HCT116 (cell line): ENCODE results near the gene ABHD2. TPM values are rescaled to one million over a fixed set of nuclear protein-coding genes. Genes with fewer than 3 reads are reported as not detected.
"Not testable (repeated sequence)": the region's sequence is repeated elsewhere in the genome, so short reads cannot be mapped to it uniquely, and the experiment has no call there.

ENCODE experiments used
- ATAC-seq: fragments of 200-7000 bp; cut with Tn5 transposase; 2 replicates; pipeline ENCODE4 v1.9.1; 2020; ENCODE audit warnings: mild to moderate bottlenecking, moderate library complexity
- BruUV-seq: library from RNA; stranded (reverse); fragments of 400-500 nt; replicated peaks from 2 replicates; lab custom pipeline; 2021; lab: Mats Ljungman, UMichigan
- CTCF ChIA-PET: fragments of 300-600 bp; sonication (Branson Sonifier 250); formaldehyde crosslinking; loops from one replicate; lab custom pipeline; 2021; ENCODE audit warnings: antibody characterized with exemption; lab: Charles Lee
- POLR2A ChIA-PET: fragments of 300-600, 350-600 bp; sonication (Branson Sonifier 250); formaldehyde crosslinking; loops from one replicate; lab custom pipeline; 2021; ENCODE audit warnings: antibody characterized with exemption; lab: Charles Lee
- RAD21 ChIA-PET, 2 experiments: fragments of 300-600 bp; sonication (Branson Sonifier 250); formaldehyde crosslinking; loops; one replicate each; lab custom pipeline; 2023; ENCODE audit warnings: low total read pairs in 2 of 2; ENCODE audit not compliant: uncharacterized antibody in 2 of 2, unreplicated experiment in 2 of 2, low non-redundant PET in 1 of 2; lab: Charles Lee
- DNase-seq: peaks from one replicate; pipeline ENCODE4 v3.0.0-alpha.2; 2010; ENCODE audit warnings: low read depth, low spot score
- H2AFZ ChIP-seq: fragments of 200-600 bp; shearing (Covaris generic), sonication (generic); 2 replicates; pipeline ENCODE4 v1.6.1; 2017; ENCODE audit warnings: low read depth, mixed run types, mixed read lengths, antibody characterized with exemption, low read length; ENCODE audit not compliant: poor library complexity, severe bottlenecking
- H3K27ac ChIP-seq: 2 replicates; pipeline ENCODE4 v1.5.1; 2012; ENCODE audit warnings: low read depth, low read length
- H3K27me3 ChIP-seq: fragments of 200-600 bp; sonication (generic); 2 replicates; pipeline ENCODE4 v1.6.1; 2016; ENCODE audit warnings: mixed run types, low read length, mixed read lengths; ENCODE audit not compliant: insufficient read depth
- H3K36me3 ChIP-seq, 2 experiments: fragments of 200-500 bp in 1 of 2; fragments of 200-600 bp in 1 of 2; sonication (Bioruptor generic) in 1 of 2; sonication (generic) in 1 of 2; 2 replicates each; pipeline versions ENCODE4 v1.5.1 to v1.6.1; 2014 to 2016; ENCODE audit warnings: low read length in 2 of 2, inconsistent platforms in 1 of 2, mixed read lengths in 1 of 2, mixed run types in 1 of 2; ENCODE audit not compliant: insufficient read depth in 2 of 2, control insufficient read depth in 1 of 2
- H3K4me1 ChIP-seq, 2 experiments: fragments of 200-600 bp in 1 of 2; sonication (generic) in 1 of 2; 2 replicates each; pipeline versions ENCODE4 v1.5.1 to v1.6.1; 2012 to 2017; ENCODE audit warnings: low read length in 2 of 2, inconsistent platforms in 1 of 2, mild to moderate bottlenecking in 1 of 2, mixed read lengths in 1 of 2, mixed run types in 1 of 2, moderate library complexity in 1 of 2; ENCODE audit not compliant: insufficient read depth in 2 of 2, control insufficient read depth in 1 of 2
- H3K4me2 ChIP-seq: fragments of 200-600 bp; sonication (generic); 2 replicates; pipeline ENCODE4 v1.6.1; 2017; ENCODE audit warnings: mixed run types, low read length, mixed read lengths
- H3K4me3 ChIP-seq, 2 experiments: fragments of 200-600 bp in 1 of 2; sonication (generic) in 1 of 2; replicated peaks in 1 of 2; 2 replicates each; pipeline ENCODE4 v1.5.1; 2011 to 2016; ENCODE audit warnings: low read length in 2 of 2, control low read depth in 1 of 2, low read depth in 1 of 2, mild to moderate bottlenecking in 1 of 2, mixed read lengths in 1 of 2, mixed run types in 1 of 2
- H3K79me2 ChIP-seq: fragments of 200-600 bp; sonication (generic); 2 replicates; pipeline ENCODE4 v1.6.1; 2017; ENCODE audit warnings: mild to moderate bottlenecking, mixed run types, low read length, moderate library complexity, mixed read lengths; ENCODE audit not compliant: insufficient read depth
- H3K9ac ChIP-seq: fragments of 200-600 bp; sonication (generic); 2 replicates; pipeline ENCODE4 v1.6.1; 2016; ENCODE audit warnings: low read length, mixed read lengths
- H3K9me2 ChIP-seq: fragments of 200-600 bp; sonication (generic), shearing (Covaris generic); 2 replicates; pipeline ENCODE4 v1.6.1; 2017; ENCODE audit warnings: mixed run types, mild to moderate bottlenecking, moderate library complexity; ENCODE audit not compliant: insufficient read depth
- H3K9me3 ChIP-seq, 2 experiments: fragments of 200-500 bp in 1 of 2; fragments of 200-600 bp in 1 of 2; sonication (Bioruptor generic) in 1 of 2; sonication (generic) in 1 of 2; 2 replicates each; pipeline ENCODE4 v1.6.1; 2014 to 2017; ENCODE audit warnings: low read length in 2 of 2, mixed read lengths in 2 of 2, inconsistent platforms in 1 of 2, low read depth in 1 of 2, mild to moderate bottlenecking in 1 of 2, mixed run types in 1 of 2, moderate library complexity in 1 of 2; ENCODE audit not compliant: control insufficient read depth in 1 of 2, insufficient read depth in 1 of 2
- H4K20me1 ChIP-seq: fragments of 200-600 bp; sonication (generic), shearing (Covaris generic); 2 replicates; pipeline ENCODE4 v1.6.1; 2017; ENCODE audit warnings: mixed run types, mild to moderate bottlenecking, moderate library complexity; ENCODE audit not compliant: insufficient read depth
- CEBPB ChIP-seq: IDR thresholded peaks from 2 replicates; pipeline ENCODE4 v1.6.1; 2012; ENCODE audit warnings: low read depth
- EZH2 ChIP-seq: fragments of 200-600 bp; sonication (generic); IDR thresholded peaks from 2 replicates; pipeline ENCODE4 v1.6.1; 2017; ENCODE audit warnings: antibody characterized with exemption, mixed run types
- intact Hi-C: fragments of 100-400 bp; cut with micrococcal nuclease; formaldehyde crosslinking; loops from 2 replicates; pipeline ENCODE4 v1.10.0; 2022
- total RNA-seq: library from RNA; stranded (reverse); gene quantifications from one replicate; pipeline ENCODE4 v1.2.1, GENCODE V29; 2021; ENCODE audit not compliant: unreplicated experiment

ABHD2 gene
- total RNA-seq, 1 experiment from 2014 or later = 40.8 TPM

DNA sequence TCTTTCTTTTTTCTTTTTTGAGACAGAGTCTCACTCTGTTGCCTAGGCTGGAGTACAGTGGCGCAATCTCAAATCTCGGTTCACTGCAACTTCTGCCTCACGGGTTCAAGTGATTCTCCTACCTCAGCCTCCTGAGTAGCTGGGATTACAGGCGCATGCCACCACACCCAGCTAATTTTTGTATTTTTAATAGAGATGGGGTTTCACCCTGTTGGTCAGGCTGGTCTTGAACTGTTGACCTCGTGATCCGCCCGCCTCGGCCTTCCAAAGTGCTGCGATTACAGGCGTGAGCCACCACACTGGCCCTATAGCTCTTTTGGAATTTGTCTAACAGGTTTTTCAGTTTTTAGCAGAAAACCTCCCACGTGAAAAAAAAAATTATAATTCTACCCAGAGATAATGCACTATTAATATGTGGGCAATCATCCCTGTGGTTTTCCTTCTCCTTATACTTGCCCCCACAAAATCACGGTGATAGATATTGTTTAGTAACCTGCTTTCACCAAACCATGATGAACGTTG, 32.3 kb downstream of the ABHD2 start:
- H3K4me3 ChIP-seq, RAD21 ChIA-PET, H3K9me3 ChIP-seq, H4K20me1 ChIP-seq, ATAC-seq, H3K27ac ChIP-seq, H3K4me1 ChIP-seq, H3K9ac ChIP-seq, H3K4me2 ChIP-seq, H3K79me2 ChIP-seq, H2AFZ ChIP-seq, H3K9me2 ChIP-seq, intact Hi-C loops, POLR2A ChIA-PET, DNase-seq, BruUV-seq, H3K36me3 ChIP-seq, H3K27me3 ChIP-seq: not testable (repeated sequence)
- CTCF ChIA-PET = interaction anchor here (2.7 kb wide), 1 partner anchor 9 kb away, joined by 11 read pairs; no protein-coding TSS in a partner anchor

- H3K27ac ChIP-seq = no peak overlapping the region
- BruUV-seq = no TSS peak
- DNase-seq (no peak), ATAC-seq (no peak)
- no peaks in the 10 kb centered on the region for H4K20me1 ChIP-seq
- no peak overlapping the region for H3K4me2 ChIP-seq
- no peaks in the 10 kb centered on the region for H3K79me2 ChIP-seq
- H3K27me3 ChIP-seq = no peaks in the 10 kb centered on the region
- H3K9ac ChIP-seq = no peak overlapping the region
- CTCF ChIA-PET = interaction anchor here (1.0 kb wide), 1 partner anchor 64 kb away, joined by 3 read pairs; no protein-coding TSS in a partner anchor
- no peaks in the 10 kb centered on the region for H3K36me3 ChIP-seq
- POLR2A ChIA-PET = no interaction called here
- H3K9me2 ChIP-seq = no peaks in the 10 kb centered on the region
- TF ChIP-seq EZH2 = no peak
- TF ChIP-seq CEBPB = no peak
- H2AFZ ChIP-seq = no peak overlapping the region
- no peaks in the 10 kb centered on the region; a peak in 1 of 4 replicates for H3K4me1 ChIP-seq
- intact Hi-C loops = no loop called here
- RAD21 ChIA-PET = no interaction called here
- H3K9me3 ChIP-seq = no peaks in the 10 kb centered on the region
- no peak overlapping the region for H3K4me3 ChIP-seq
These were observed 33.2 kb downstream of the ABHD2 start for GRCh38 chr15:89121414-89121813.
